IMR-90 (cell line): ENCODE measurements around the gene RNASE12. TPM values are rescaled to one million over a fixed set of nuclear protein-coding genes. Genes with fewer than 3 reads are reported as not detected.

Experiments
- ATAC-seq: fragments of 200-7000 bp; cut with Tn5 transposase; 2 replicates; pipeline ENCODE4 v1.9.1; 2020; ENCODE audit warnings: low read depth, mild to moderate bottlenecking, moderate library complexity
- Bru-seq: library from RNA; stranded (reverse); fragments of 400-500 nt; gene quantifications from one replicate; lab custom pipeline; 2021; lab: Mats Ljungman, UMichigan
- BruChase-seq, 2 experiments: library from RNA; stranded (reverse); fragments of 400-500 nt; gene quantifications; one replicate each; lab custom pipeline; 2021; lab: Mats Ljungman, UMichigan
- BruUV-seq: library from RNA; stranded (reverse); fragments of 400-500 nt; replicated peaks from 2 replicates; lab custom pipeline; 2021; lab: Mats Ljungman, UMichigan
- CTCF ChIA-PET: fragments of 300-600 bp; formaldehyde crosslinking; extraction: SDS; loops from one replicate; lab custom pipeline; 2021; ENCODE audit warnings: antibody characterized with exemption; lab: Yijun Ruan, JAX
- POLR2A ChIA-PET: fragments of 300-600 bp; sonication (Branson Sonifier 250); formaldehyde crosslinking; loops from one replicate; lab custom pipeline; 2022; ENCODE audit warnings: antibody characterized with exemption; ENCODE audit not compliant: unreplicated experiment; lab: Charles Lee
- DNase-seq: peaks from one replicate; pipeline ENCODE4 v3.0.0; 2013
- H2AFZ ChIP-seq: replicated peaks from 2 replicates; pipeline ENCODE3; 2013; ENCODE audit warnings: low read length, mild to moderate bottlenecking; ENCODE audit not compliant: poor library complexity
- H2AK5ac ChIP-seq: 2 replicates; pipeline ENCODE4 v1.6.1; 2013; ENCODE audit warnings: low read depth, low read length, inconsistent platforms
- H2AK9ac ChIP-seq: replicated peaks from 2 replicates; pipeline ENCODE3; 2013; ENCODE audit warnings: mild to moderate bottlenecking, low read depth, low read length, moderate library complexity; ENCODE audit not compliant: poor library complexity
- H2BK120ac ChIP-seq: 2 replicates; pipeline ENCODE4 v1.6.1; 2013; ENCODE audit warnings: low read depth, low read length, inconsistent platforms
- H2BK15ac ChIP-seq: 3 replicates; pipeline ENCODE4 v1.6.1; 2013; ENCODE audit warnings: low read depth, low read length, inconsistent platforms
- H2BK20ac ChIP-seq: 2 replicates; pipeline ENCODE4 v1.6.1; 2013; ENCODE audit warnings: low read depth, mild to moderate bottlenecking, inconsistent platforms, low read length, moderate library complexity
- H2BK5ac ChIP-seq: 2 replicates; pipeline ENCODE4 v1.6.1; 2013; ENCODE audit warnings: mild to moderate bottlenecking, low read depth, low read length, inconsistent platforms; ENCODE audit not compliant: poor library complexity, severe bottlenecking
- H3K14ac ChIP-seq: replicated peaks from 2 replicates; pipeline ENCODE4 v1.6.1; 2013; ENCODE audit warnings: low read depth, low read length, inconsistent platforms
- H3K18ac ChIP-seq: 2 replicates; pipeline ENCODE4 v1.6.1; 2013; ENCODE audit warnings: low read depth, low read length, control low read depth
- H3K23ac ChIP-seq: 2 replicates; pipeline ENCODE4 v1.6.1; 2013; ENCODE audit warnings: low read depth, low read length, inconsistent platforms
- H3K27ac ChIP-seq: 2 replicates; pipeline ENCODE4 v1.5.1; 2013; ENCODE audit warnings: mild to moderate bottlenecking, control low read depth, low read length; ENCODE audit not compliant: insufficient read depth
- H3K27me3 ChIP-seq: 2 replicates; pipeline ENCODE4 v1.6.1; 2013; ENCODE audit warnings: low read length; ENCODE audit not compliant: control insufficient read depth, insufficient read depth
- H3K36me3 ChIP-seq: 2 replicates; pipeline ENCODE4 v1.6.1; 2013; ENCODE audit warnings: low read length, mixed read lengths; ENCODE audit not compliant: control insufficient read depth, insufficient read depth
- H3K4ac ChIP-seq: 2 replicates; pipeline ENCODE4 v1.6.1; 2013; ENCODE audit warnings: low read depth, low read length, inconsistent platforms
- H3K4me1 ChIP-seq: 2 replicates; pipeline ENCODE4 v1.6.1; 2013; ENCODE audit warnings: low read length, mixed read lengths; ENCODE audit not compliant: control insufficient read depth, insufficient read depth
- H3K4me2 ChIP-seq: 2 replicates; pipeline ENCODE4 v1.6.1; 2013; ENCODE audit warnings: low read depth, mild to moderate bottlenecking, control low read depth, low read length, moderate library complexity
- H3K4me3 ChIP-seq: 2 replicates; pipeline ENCODE4 v1.5.1; 2013; ENCODE audit warnings: low read depth, mild to moderate bottlenecking, control low read depth, low read length, moderate library complexity; ENCODE audit not compliant: insufficient read depth
- H3K56ac ChIP-seq: 2 replicates; pipeline ENCODE4 v1.6.1; 2013; ENCODE audit warnings: low read length, inconsistent platforms; ENCODE audit not compliant: insufficient read depth; ENCODE audit errors: extremely low read depth
- H3K79me1 ChIP-seq, 2 experiments: 2 replicates each; pipeline ENCODE4 v1.6.1; 2013; ENCODE audit warnings: low read length in 2 of 2, inconsistent platforms in 1 of 2, low read depth in 1 of 2
- H3K9ac ChIP-seq: 2 replicates; pipeline ENCODE4 v1.6.1; 2013; ENCODE audit warnings: low read depth, low read length, control low read depth
- H3K9me1 ChIP-seq: 2 replicates; pipeline ENCODE4 v1.6.1; 2013; ENCODE audit warnings: low read length, inconsistent platforms; ENCODE audit not compliant: insufficient read depth
- H3K9me3 ChIP-seq: 2 replicates; pipeline ENCODE4 v1.6.1; 2013; ENCODE audit warnings: low read length; ENCODE audit not compliant: control insufficient read depth, insufficient read depth
- H4K20me1 ChIP-seq: 2 replicates; pipeline ENCODE4 v1.6.1; 2013; ENCODE audit warnings: low read length, inconsistent platforms; ENCODE audit not compliant: insufficient read depth
- H4K5ac ChIP-seq: 2 replicates; pipeline ENCODE4 v1.6.1; 2013; ENCODE audit warnings: mild to moderate bottlenecking, low read depth, low read length, control low read depth
- H4K8ac ChIP-seq, 2 experiments: 2 replicates each; pipeline ENCODE4 v1.6.1; 2013; ENCODE audit warnings: low read depth in 2 of 2, low read length in 2 of 2, control low read depth in 1 of 2, inconsistent platforms in 1 of 2
- H4K91ac ChIP-seq: 2 replicates; pipeline ENCODE4 v1.6.1; 2013; ENCODE audit warnings: low read depth, low read length, inconsistent platforms; ENCODE audit not compliant: insufficient read depth
- BHLHE40 ChIP-seq: fragments of 150-350 bp; IDR thresholded peaks from 2 replicates; pipeline ENCODE4 v1.6.1; 2016; ENCODE audit warnings: mild to moderate bottlenecking, low read depth, low read length
- CEBPB ChIP-seq: IDR thresholded peaks from 2 replicates; pipeline ENCODE4 v1.6.1; 2012; ENCODE audit warnings: low read depth, low read length, improper control_type of control experiment
- CHD1 ChIP-seq: IDR thresholded peaks from 2 replicates; pipeline ENCODE4 v1.6.1; 2012; ENCODE audit warnings: low read depth, low read length, improper control_type of control experiment
- FOS ChIP-seq: fragments of 150-350 bp; IDR thresholded peaks from 2 replicates; pipeline ENCODE4 v1.6.1; 2016; ENCODE audit warnings: low read depth, low read length
- MAFK ChIP-seq: IDR thresholded peaks from 2 replicates; pipeline ENCODE4 v1.6.1; 2012; ENCODE audit warnings: low read depth, low read length, improper control_type of control experiment
- MAZ ChIP-seq: IDR thresholded peaks from 2 replicates; pipeline ENCODE4 v1.6.1; 2012; ENCODE audit warnings: low read depth, mild to moderate bottlenecking, low read length, improper control_type of control experiment, moderate library complexity, borderline replicate concordance
- MXI1 ChIP-seq: IDR thresholded peaks from 2 replicates; pipeline ENCODE4 v1.6.1; 2012; ENCODE audit warnings: low read depth, mild to moderate bottlenecking, low read length, moderate library complexity, borderline replicate concordance
- NFE2L2 ChIP-seq: fragments of 150-350 bp; IDR thresholded peaks from 2 replicates; pipeline ENCODE4 v1.6.1; 2016; ENCODE audit warnings: low read depth, mild to moderate bottlenecking, low read length
- POLR2A ChIP-seq: IDR thresholded peaks from 2 replicates; pipeline ENCODE4 v1.6.1; 2012; ENCODE audit warnings: mild to moderate bottlenecking, low read depth, low read length
- RAD21 ChIP-seq: IDR thresholded peaks from 2 replicates; pipeline ENCODE4 v1.6.1; 2012; ENCODE audit warnings: low read length, improper control_type of control experiment
- RCOR1 ChIP-seq: IDR thresholded peaks from 2 replicates; pipeline ENCODE4 v1.6.1; 2012; ENCODE audit warnings: mild to moderate bottlenecking, low read length, improper control_type of control experiment; ENCODE audit not compliant: insufficient replicate concordance
- RFX5 ChIP-seq: IDR thresholded peaks from 2 replicates; pipeline ENCODE4 v1.8.0; 2012; ENCODE audit warnings: low read depth, mild to moderate bottlenecking, low read length, moderate library complexity
- SMC3 ChIP-seq: fragments of 150-350 bp; IDR thresholded peaks from 2 replicates; pipeline ENCODE4 v1.6.1; 2016; ENCODE audit warnings: low read depth, mild to moderate bottlenecking, antibody characterized with exemption, low read length, moderate library complexity
- WGBS, 2 experiments: methylation state at CpG; one replicate each; pipeline versions ENCODE4 v1.1.5 to v1.1.7; 2013; ENCODE audit warnings: missing lambda C conversion rate in 2 of 2; ENCODE audit not compliant: insufficient read length in 1 of 2; ENCODE audit errors: extremely low coverage in 2 of 2; 5-methylcytosine and 5-hydroxymethylcytosine counted together
- dilution Hi-C: fragments of 300-500 bp; cut with HindIII; formaldehyde crosslinking; loops from one replicate; pipeline ENCODE4 v1.14.3; 2018; ENCODE audit warnings: low sequenced_read_pairs; ENCODE audit not compliant: unreplicated experiment
- in situ Hi-C: fragments of 300-500 bp; cut with MboI; formaldehyde crosslinking; loops from 3 replicates; pipeline ENCODE4 v1.14.3; 2019; ENCODE audit warnings: low sequenced_read_pairs, inconsistent platforms, mixed read lengths
- intact Hi-C: fragments of 100-400 bp; cut with micrococcal nuclease; formaldehyde crosslinking; loops from 2 replicates; pipeline ENCODE4 v1.10.0; 2022
- long read RNA-seq: library from polyadenylated mRNA; unstranded; transcript quantifications from one replicate; pipeline ENCODE4 v2.0.0, GENCODE V29; 2021; ENCODE audit not compliant: unreplicated experiment
- polyA plus RNA-seq, 3 experiments: library from polyadenylated mRNA; depleted of rRNA; stranded (reverse); fragments of >200 nt; gene quantifications; 2 replicates each; pipeline ENCODE4 v1.2.3, GENCODE V29; 2012; ENCODE audit warnings: low replicate concordance in 1 of 3
- total RNA-seq: library from RNA; depleted of rRNA; stranded (reverse); fragments of >200 nt; gene quantifications from 2 replicates; pipeline ENCODE4 v1.2.3, GENCODE V29; 2012; rRNA removed
- TF ChIP-seq, protein P1 (sequence below): fragments of 150-350 bp; IDR thresholded peaks from 2 replicates; pipeline ENCODE4 v1.6.1; 2016; ENCODE audit warnings: low read depth, mild to moderate bottlenecking, low read length, moderate library complexity, borderline replicate concordance
- TF ChIP-seq, protein P2 (sequence below): fragments of 150-350 bp; IDR thresholded peaks from 2 replicates; pipeline ENCODE4 v1.6.1; 2017; ENCODE audit warnings: mild to moderate bottlenecking, antibody characterized with exemption, low read length, low read depth

The RNASE12 gene, protein sequence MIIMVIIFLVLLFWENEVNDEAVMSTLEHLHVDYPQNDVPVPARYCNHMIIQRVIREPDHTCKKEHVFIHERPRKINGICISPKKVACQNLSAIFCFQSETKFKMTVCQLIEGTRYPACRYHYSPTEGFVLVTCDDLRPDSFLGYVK
- total RNA-seq: not detected in 2 replicates
- polyA plus RNA-seq (2012; rRNA removed): not detected in 2 replicates
- not detected in 2 replicates for polyA plus RNA-seq (2012; cell fraction: cytosol; rRNA removed)
- not detected in 2 replicates for polyA plus RNA-seq (2012; cell fraction: nucleus; rRNA removed; ENCODE audit: low replicate concordance)
- Bru-seq, nascent RNA: not detected
- BruChase-seq, experiment 1, labeled RNA remaining after a 6-hour chase: not detected
- BruChase-seq, experiment 2, labeled RNA remaining after a 2-hour chase: not detected
- long read RNA-seq: 0 reads

GRCh38 chr14:20591235-20591634, at the start of gene RNASE12:
RNASE12 (minus strand) TSS chr14:20591376; CDS start chr14:20590723, 653 bp downstream.
- Histone ChIP-seq H3K4ac (no peak within 1 kb of the TSS), H2BK120ac (no peak within 1 kb of the TSS), H3K4me2 (no peak within 1 kb of the TSS), H3K9me3 (no peaks in the 10 kb centered on the region), H3K9me1 (no peaks in the 10 kb centered on the region), H3K79me1 (no peaks in the 10 kb centered on the region), H2BK20ac (no peak within 1 kb of the TSS), H3K23ac (no peak within 1 kb of the TSS), H4K5ac (no peak within 1 kb of the TSS), H3K14ac (no peak within 1 kb of the TSS), H4K91ac (no peak within 1 kb of the TSS), H3K18ac (no peak within 1 kb of the TSS), H3K36me3 (no peaks in the 10 kb centered on the region), H3K27ac (no peak within 1 kb of the TSS), H2AK5ac (no peak within 1 kb of the TSS), H3K27me3 (peaks cover 3% of the 10 kb centered on the region), H2BK5ac (no peak within 1 kb of the TSS), H3K9ac (no peak within 1 kb of the TSS), H3K4me1 (no peaks in the 10 kb centered on the region), H4K8ac (no peak within 1 kb of the TSS), H3K56ac (no peak within 1 kb of the TSS), H4K20me1 (no peaks in the 10 kb centered on the region), H3K4me3 (no peak within 1 kb of the TSS), H2AK9ac (no peak within 1 kb of the TSS), H2AFZ (no peak within 1 kb of the TSS), H2BK15ac (no peak within 1 kb of the TSS)
- in situ Hi-C loops: no loop called here
- no peak for ATAC-seq
- intact Hi-C loops: no loop called here
- no TSS peak for BruUV-seq
- ChIA-PET POLR2A (no interaction called here), CTCF (no interaction called here)
- dilution Hi-C loops: no loop called here
- no peak for DNase-seq
- whole genome bisulfite sequencing, 2 experiments: 60% methylated on average over 1 of the region's 4 CpGs; no CpG with 5 or more reads in 1 of the 2 experiments
- TF ChIP-seq, protein P1, sequence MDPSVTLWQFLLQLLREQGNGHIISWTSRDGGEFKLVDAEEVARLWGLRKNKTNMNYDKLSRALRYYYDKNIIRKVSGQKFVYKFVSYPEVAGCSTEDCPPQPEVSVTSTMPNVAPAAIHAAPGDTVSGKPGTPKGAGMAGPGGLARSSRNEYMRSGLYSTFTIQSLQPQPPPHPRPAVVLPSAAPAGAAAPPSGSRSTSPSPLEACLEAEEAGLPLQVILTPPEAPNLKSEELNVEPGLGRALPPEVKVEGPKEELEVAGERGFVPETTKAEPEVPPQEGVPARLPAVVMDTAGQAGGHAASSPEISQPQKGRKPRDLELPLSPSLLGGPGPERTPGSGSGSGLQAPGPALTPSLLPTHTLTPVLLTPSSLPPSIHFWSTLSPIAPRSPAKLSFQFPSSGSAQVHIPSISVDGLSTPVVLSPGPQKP: no peak
- TF ChIP-seq, protein P2, sequence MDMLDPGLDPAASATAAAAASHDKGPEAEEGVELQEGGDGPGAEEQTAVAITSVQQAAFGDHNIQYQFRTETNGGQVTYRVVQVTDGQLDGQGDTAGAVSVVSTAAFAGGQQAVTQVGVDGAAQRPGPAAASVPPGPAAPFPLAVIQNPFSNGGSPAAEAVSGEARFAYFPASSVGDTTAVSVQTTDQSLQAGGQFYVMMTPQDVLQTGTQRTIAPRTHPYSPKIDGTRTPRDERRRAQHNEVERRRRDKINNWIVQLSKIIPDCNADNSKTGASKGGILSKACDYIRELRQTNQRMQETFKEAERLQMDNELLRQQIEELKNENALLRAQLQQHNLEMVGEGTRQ: no peak
- TF ChIP-seq RFX5 (no peak), RCOR1 (no peak), RAD21 (no peak), FOS (no peak), CEBPB (no peak), NFE2L2 (no peak), MXI1 (no peak), MAZ (no peak), SMC3 (no peak), MAFK (no peak), CHD1 (no peak), POLR2A (no peak), BHLHE40 (no peak)
